GM10847 (cell line): ENCODE data around the gene VPS35.

Experiments
- POLR2A ChIP-seq: IDR thresholded peaks from 2 replicates; pipeline ENCODE4 v1.6.1; 2011; ENCODE audit not compliant: insufficient read length; ENCODE audit errors: extremely low read depth

Gene VPS35

DNA sequence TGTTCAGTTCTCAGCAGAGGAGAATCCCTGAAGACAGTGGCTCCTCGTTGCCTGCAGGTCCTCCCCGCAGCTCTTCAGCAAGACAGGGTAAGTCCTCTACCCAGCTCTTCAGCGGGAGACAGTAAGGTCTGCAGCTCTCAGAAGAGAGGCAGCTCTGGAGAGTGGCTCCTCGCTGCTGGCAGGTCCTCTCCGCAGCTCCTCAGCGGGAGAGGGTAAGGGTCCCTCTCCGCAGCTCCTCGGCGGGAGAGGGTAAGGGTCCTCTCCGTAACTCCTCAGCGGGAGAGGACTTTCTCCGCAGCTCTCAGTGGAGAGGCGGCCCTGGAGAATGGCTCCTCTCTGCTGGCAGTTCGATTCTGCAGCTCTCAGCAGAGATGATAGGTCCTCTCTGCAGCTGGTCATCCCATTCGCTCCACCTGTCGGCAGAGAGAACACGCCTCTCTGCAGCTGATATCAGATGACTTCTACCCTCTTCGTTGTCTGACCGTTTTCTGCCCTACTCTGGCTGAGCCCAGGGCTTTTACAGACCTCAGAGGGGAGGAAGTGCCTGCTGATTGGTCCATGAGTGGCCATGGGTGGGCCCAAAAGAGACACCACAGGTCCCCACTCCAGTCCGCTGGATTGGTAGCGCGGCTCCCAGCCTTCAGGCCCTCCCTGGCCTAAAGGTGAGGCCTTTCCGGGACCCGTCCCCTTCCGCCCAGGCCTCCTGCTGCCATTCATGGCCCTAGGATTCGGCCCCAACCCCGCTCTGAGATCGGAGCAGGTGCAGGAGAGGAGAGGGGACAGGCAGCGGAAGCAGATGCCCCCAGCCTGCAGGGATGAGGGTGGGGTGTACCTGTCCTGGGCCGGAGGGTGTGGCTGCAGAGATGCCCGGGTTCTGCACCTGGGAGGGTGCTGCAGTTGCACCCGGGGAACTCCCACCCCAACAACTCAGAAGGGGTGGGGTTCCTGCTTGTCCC is 55.9 kb downstream of the VPS35 start:
- no peak for TF ChIP-seq POLR2A

DNA sequence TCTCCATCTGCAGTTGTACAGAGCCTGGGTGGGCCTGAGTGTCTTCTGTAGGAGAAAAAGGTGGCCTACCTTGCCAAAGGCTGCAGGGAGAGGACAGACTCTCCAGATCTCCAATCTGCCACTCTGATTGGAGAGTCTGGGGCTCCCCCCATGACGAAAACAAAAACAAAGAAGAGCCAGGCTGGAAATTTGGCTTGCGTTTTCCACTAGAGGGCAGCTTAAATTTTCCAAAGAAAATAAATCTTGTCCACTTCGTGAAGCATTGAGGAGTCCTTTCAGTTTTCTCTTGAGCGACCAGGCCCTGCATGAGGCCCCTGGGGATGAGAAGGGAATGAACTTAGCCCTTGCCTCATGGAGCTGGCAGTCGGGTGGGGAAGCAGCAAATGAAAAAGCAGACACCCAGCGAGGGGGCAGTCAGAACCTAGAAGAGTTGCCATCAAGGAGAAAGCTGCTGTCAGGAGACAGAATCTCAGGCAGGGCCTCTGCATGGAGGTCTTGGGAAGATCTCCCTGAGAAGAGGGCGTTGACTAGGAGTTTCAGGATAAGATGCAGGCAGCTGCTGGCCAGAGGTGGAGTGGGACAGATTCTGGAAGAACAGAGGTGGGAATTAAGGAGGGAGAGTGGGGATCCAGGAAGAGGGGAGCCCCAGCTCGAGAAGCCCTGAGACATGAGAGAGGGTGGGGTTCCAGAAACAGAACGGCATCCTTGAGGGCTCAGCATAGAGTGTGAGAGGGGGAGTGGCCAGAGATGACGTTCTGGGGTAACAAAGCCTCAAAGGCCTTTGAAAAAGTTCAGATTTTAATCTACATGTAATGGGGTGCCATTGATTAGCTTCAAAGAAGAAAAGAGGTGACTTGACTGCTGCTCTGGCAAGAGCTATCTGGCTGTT is 59.4 kb downstream of the VPS35 start:
- no peak for TF ChIP-seq POLR2A

DNA sequence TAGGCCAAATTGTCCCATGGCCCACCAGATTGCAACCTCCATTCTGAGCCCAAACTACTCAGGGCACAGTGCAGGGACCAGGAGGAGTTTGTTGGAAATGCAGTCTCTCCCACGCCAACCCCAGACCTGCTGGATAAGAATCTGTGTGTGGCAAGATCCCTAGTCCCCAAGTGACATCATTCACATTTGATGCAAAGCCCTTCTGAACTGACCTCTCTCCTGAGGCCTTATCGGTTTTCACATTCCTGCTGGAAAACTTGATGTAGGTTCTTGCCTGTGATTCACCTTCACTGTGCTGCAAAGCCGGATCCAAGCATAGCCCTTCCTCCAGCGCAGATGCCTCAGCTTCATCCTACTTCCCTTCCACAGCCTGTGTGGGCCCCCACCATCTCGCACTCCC is 61.2 kb downstream of the VPS35 start:
- no peak for TF ChIP-seq POLR2A

DNA sequence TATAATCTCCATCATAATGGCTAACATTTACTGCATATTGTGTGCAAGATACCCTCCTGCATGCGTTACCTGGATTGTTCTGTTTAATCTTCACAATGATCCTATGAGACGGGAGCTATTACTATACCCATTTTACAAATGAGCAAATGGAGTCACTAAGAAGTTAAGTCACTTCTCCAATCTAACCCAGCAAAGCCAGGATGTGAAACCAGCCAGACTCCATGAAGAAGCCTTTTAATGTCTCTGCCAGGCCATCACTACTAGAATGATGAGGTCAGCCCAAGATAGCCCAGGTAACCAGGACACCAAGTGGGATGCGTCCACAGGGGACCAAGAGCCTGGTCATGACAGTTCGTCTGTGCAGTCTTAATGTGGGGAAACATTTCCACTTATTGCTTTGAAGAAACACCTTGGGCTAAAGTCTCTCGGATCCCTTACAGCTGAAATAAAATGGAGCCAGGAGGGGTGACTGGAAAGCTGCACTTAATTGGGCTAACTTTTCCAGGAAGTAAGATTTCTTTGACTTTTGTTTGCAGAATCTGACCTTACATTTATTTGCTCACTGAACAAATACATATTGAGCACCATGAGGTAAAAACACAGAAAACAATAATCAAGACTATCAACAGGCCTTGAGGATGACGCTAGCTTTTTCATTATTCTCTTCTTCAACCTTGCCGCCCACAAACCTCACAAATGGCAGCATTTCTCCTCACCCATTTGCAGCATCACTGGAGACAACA is 66.9 kb downstream of the VPS35 start:
- TF ChIP-seq POLR2A, result no peak

DNA sequence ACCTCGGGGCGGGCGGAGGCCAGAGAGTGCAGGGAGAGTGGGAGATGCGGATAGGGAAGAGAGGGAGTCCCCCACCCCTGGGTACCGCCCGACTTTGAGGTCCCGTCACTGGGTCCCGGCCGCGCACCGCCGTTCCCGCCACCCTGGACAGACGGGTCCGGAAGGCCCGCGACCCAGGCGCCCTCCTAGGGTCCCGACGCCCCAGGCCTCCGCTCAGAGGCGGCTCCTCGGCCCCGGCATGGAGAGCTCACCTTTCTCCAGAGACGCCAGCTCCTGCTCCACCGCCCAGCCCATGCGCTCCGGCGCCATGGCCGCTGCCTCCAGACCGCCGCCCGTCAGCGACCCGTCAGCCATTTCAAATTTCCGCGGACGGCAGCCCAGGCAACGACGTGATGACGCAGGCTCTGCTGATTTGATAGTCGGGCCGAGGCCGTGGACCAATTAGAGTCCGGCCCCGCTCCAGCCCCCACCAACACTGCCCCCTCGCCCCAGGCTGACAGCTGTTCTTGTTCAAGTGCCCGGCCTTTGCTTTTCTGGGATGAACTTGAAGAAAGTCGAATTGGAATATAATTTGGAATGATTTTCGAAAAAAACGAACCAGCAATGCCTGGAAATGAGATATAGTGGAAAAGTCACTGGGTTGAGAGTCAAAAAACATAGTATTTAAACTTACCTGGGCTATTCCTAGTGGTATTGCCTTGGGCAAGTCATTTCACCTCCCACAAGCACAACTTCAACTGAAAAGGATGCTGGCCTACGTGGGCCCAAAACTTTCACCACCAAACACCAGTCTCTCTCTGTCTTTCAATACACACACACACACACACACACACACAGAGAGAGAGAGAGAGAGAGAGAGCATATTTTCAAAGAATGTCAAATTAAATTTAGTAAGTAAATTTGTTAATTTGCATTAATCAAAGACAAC is 67.7 kb downstream of the VPS35 start, which contains the start of gene SHCBP1:
SHCBP1 (minus strand) TSS at position 374 of the 928 bp plus-strand sequence; CDS start at position 354, 20 bp downstream.
- TF ChIP-seq POLR2A, result peak; percentile 89

DNA sequence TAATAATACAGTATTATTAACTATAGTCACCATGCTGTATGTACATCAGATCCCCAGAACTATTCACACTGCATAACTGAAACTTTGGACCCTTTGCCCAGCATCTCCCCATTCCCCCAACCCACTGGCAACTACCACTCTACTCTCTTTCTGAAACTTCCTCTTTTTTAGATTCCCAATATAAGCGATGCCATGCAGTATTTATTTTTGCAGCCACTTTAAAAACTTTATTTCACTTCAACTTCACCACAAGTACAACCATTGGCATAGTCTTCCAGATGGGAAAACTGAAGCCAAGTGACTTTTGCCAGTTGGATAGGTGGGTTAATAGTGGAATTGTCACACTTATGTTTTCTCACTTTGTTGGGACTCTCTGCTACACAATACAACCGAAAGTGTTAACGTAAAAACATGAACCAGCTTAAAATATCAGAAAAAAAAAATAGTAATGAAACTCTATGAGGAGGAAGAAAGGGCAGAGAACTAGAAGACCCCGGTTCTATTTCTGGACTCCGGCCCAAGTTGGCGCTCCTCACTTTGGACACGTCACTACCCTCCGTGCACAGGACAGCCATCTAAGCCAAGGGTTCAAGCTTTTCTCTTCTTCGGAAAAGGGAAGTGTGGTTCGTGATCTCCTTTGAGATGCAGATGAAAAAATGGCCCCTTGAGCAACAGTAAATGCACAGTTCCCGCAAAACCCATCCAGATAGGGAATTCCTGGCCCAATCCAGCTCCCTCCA is 68.5 kb downstream of the VPS35 start:
- no peak for TF ChIP-seq POLR2A

DNA sequence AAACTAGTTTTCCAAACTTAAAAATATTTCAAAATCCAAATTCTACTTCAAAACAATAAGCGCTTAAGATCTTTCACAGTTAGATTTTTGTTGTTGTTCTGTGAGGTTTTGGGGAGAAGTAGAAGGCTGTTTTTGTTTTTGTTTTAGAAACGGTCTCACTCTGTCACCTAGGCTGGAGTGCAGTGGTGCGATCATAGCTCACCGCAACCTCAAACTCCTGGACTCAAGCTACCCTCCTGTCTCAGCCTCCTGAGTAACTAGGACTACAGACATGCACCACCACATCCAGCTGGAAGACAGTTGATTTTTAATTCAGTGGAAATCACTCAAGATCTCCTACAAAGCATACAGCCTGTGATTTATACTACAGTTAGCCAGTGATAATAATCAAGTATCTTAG is 70.5 kb downstream of the VPS35 start:
- TF ChIP-seq POLR2A, result no peak

DNA sequence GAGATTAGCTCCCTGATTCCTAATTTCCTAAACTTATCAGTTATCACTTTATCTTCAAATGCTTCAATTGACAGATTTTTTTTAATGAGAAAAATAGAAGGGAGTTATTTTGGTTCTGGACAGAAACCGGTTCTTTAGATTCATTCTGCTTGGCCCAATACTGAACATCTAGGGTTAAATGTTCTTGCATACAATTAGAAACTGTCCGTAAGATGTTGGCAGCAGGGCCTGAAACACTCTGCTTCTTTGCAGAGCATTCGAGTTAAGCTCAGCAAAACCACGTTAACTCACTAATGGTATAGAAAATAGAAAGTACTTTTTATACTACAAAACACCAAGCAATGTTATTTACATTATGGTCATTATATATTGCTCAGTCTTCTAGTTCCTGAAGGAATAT is 75.0 kb downstream of the VPS35 start:
- no peak for TF ChIP-seq POLR2A

DNA sequence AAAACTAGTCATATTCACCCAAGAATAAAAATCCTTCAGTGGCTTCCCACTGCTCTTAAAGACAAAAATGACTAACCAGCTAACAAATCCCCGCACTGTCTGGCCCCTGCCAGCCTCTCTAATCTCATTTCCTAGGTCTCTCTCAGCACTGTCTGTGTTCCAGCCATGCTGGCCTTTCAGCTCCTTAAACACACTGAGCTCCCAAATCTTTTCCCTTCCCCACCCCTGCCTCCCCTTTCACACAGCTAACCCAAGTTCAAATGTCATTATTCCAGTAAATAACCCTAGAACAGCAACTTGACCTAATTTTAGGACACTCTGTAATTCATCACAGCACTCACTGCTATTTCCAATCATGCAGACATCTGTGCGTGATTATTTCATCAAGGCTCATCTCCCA is 75.6 kb downstream of the VPS35 start:
- no peak for TF ChIP-seq POLR2A

DNA sequence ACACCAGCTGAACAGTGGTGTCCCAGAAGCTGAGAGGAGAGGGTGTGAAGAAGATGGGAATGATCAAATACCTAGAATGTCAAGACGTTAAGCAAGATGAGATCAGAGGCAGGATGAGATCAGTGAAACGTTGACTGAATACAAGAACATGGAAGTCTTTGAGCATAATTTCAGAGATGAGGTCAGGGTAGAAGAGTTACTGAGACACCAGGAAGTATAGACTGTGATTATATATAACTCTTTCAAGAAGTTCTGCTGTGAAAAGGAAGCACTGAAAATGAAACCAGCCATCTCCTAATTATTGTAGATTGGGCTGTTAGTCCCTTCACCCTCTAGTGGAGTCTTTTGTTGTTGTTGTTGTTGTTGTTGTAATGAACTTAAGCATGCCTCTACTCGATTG is 76.9 kb downstream of the VPS35 start:
- no peak for TF ChIP-seq POLR2A

DNA sequence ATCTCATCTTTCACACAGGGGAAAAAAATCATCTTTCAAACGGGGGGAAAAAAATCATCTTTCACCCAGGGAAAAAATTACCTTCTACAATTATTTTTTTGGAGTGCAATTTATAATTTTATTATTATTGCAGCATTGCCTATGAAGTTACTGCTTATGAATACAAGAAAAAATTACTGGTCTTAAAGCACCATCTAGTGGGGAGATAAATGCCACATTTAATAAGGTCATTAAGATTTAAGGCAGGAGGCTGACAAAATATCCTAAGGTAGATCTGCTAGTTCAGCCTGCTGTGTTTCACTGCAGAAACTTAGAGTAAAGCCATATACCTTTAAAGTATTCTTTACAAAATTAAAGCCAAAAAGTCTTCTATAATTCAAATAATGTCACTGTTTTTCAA is 81.4 kb downstream of the VPS35 start:
- TF ChIP-seq POLR2A, result no peak

DNA sequence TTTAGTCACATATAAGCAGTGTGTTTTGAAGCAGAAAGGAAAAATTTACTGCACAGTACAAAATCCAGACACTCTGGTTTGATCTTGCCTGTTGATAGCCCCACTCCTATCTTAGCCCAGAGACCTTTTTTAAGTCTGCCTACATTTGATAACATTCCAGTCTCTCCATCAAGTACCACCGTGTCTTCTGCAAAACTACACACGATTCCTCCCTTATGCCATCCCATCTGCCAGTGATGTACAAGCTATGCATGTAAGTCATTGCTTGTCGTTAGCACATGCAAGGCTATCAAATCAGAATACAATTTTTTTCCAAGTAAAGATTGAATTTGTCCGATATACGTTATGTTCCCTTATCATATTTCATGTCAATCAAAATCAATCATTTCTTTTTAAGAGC is 82.7 kb downstream of the VPS35 start:
- TF ChIP-seq POLR2A, result no peak
